GM12878 (cell line): ENCODE measurements around the gene PHF20. TPM values are rescaled to one million over a fixed set of nuclear protein-coding genes. Genes with fewer than 3 reads are reported as not detected.

ENCODE experiments used
- BACH1 ChIP-seq: fragments of 450-650 bp; IDR thresholded peaks from 2 replicates; pipeline ENCODE4 v1.6.1; 2017; ENCODE audit warnings: mild to moderate bottlenecking, borderline replicate concordance
- CHD1 ChIP-seq: IDR thresholded peaks from 2 replicates; pipeline ENCODE4 v1.6.1; 2012; ENCODE audit warnings: low read depth, low read length, improper control_type of control experiment
- DPF2 ChIP-seq: fragments of 450-650 bp; IDR thresholded peaks from 2 replicates; pipeline ENCODE4 v1.6.1; 2017; ENCODE audit warnings: mild to moderate bottlenecking
- EGR1 ChIP-seq, 2 experiments: IDR thresholded peaks; 1 replicate in 1 of 2; 2 replicates in 1 of 2; pipeline ENCODE4 v1.6.1; 2011 to 2012; ENCODE audit warnings: low read depth in 2 of 2, low read length in 2 of 2, borderline replicate concordance in 1 of 2, mild to moderate bottlenecking in 1 of 2, moderate library complexity in 1 of 2
- EP300 ChIP-seq, 2 experiments: fragments of 150-350 bp in 1 of 2; IDR thresholded peaks; 2 replicates each; pipeline ENCODE4 v1.6.1; 2011 to 2012; ENCODE audit warnings: low read depth in 2 of 2, low read length in 2 of 2, borderline replicate concordance in 1 of 2, improper control_type of control experiment in 1 of 2, inconsistent platforms in 1 of 2; ENCODE audit not compliant: control insufficient read depth in 1 of 2
- ESRRA ChIP-seq: IDR thresholded peaks from 2 replicates; pipeline ENCODE4 v1.6.1; 2012; ENCODE audit warnings: mild to moderate bottlenecking, low read length, improper control_type of control experiment
- ETV6 ChIP-seq, 2 experiments: fragments of 450-650 bp in 1 of 2; IDR thresholded peaks in 1 of 2; conservative IDR thresholded peaks in 1 of 2; 2 replicates each; pipeline ENCODE4 v1.6.1; 2014; ENCODE audit warnings: antibody characterized with exemption in 1 of 2, borderline replicate concordance in 1 of 2, low read depth in 1 of 2, mild to moderate bottlenecking in 1 of 2, moderate library complexity in 1 of 2
- EZH2 ChIP-seq: IDR thresholded peaks from 2 replicates; pipeline ENCODE4 v1.6.1; 2012; ENCODE audit warnings: low read depth, mild to moderate bottlenecking, control low read depth, inconsistent platforms, low read length, borderline replicate concordance; ENCODE audit not compliant: control insufficient read depth
- FOXK2 ChIP-seq: fragments of 450-650 bp; IDR thresholded peaks from 2 replicates; pipeline ENCODE4 v1.6.1; 2017; ENCODE audit warnings: mild to moderate bottlenecking, moderate library complexity
- IKZF1 ChIP-seq: fragments of 450-650 bp; conservative IDR thresholded peaks from 2 replicates; pipeline ENCODE4 v1.6.1; 2017; ENCODE audit warnings: antibody characterized with exemption, mild to moderate bottlenecking
- IRF3 ChIP-seq: fragments of 450-650 bp; IDR thresholded peaks from 2 replicates; pipeline ENCODE4 v1.6.1; 2014; ENCODE audit warnings: mild to moderate bottlenecking
- KDM1A ChIP-seq: fragments of 200-600 bp; sonication (generic); IDR thresholded peaks from 2 replicates; pipeline ENCODE4 v1.6.1; 2016; ENCODE audit warnings: borderline replicate concordance
- KLF5 ChIP-seq: fragments of 450-650 bp; IDR thresholded peaks from 2 replicates; pipeline ENCODE4 v1.6.1; 2014; ENCODE audit warnings: mild to moderate bottlenecking; ENCODE audit not compliant: partially characterized antibody
- MEF2A ChIP-seq: IDR thresholded peaks from 2 replicates; pipeline ENCODE4 v1.6.1; 2011; ENCODE audit warnings: low read depth, mild to moderate bottlenecking, low read length, moderate library complexity; ENCODE audit not compliant: insufficient read depth
- MEF2B ChIP-seq: fragments of 450-650 bp; IDR thresholded peaks from 2 replicates; pipeline ENCODE4 v1.6.1; 2018; ENCODE audit warnings: mild to moderate bottlenecking, moderate library complexity; ENCODE audit not compliant: partially characterized antibody, poor library complexity, severe bottlenecking
- MTA2 ChIP-seq: fragments of 450-650 bp; IDR thresholded peaks from 2 replicates; pipeline ENCODE4 v1.6.1; 2016; ENCODE audit warnings: low read depth, mild to moderate bottlenecking, moderate library complexity
- MXI1 ChIP-seq: fragments of 150-350 bp; IDR thresholded peaks from 2 replicates; pipeline ENCODE4 v1.6.1; 2011; ENCODE audit warnings: low read depth, mild to moderate bottlenecking, inconsistent platforms, low read length, improper control_type of control experiment
- NFXL1 ChIP-seq: fragments of 450-650 bp; IDR thresholded peaks from 2 replicates; pipeline ENCODE4 v1.6.1; 2017; ENCODE audit warnings: antibody characterized with exemption, mild to moderate bottlenecking, borderline replicate concordance
- NR2C2 ChIP-seq: IDR thresholded peaks from 2 replicates; pipeline ENCODE4 v1.6.1; 2011; ENCODE audit warnings: borderline replicate concordance, low read depth; ENCODE audit not compliant: control insufficient read depth, insufficient read length
- POLR2A ChIP-seq: IDR thresholded peaks from 2 replicates; pipeline ENCODE4 v1.6.1; 2011; ENCODE audit warnings: low read depth, mild to moderate bottlenecking, low read length
- RAD21 ChIP-seq: IDR thresholded peaks from 2 replicates; pipeline ENCODE4 v1.6.1; 2011; ENCODE audit warnings: mild to moderate bottlenecking, low read depth, low read length, moderate library complexity; ENCODE audit not compliant: insufficient read depth
- RUNX3 ChIP-seq: IDR thresholded peaks from 2 replicates; pipeline ENCODE4 v1.6.1; 2012; ENCODE audit warnings: low read length, inconsistent platforms
- SMAD5 ChIP-seq: IDR thresholded peaks from 2 replicates; pipeline ENCODE4 v1.6.1; 2016; ENCODE audit warnings: antibody characterized with exemption, low read depth
- STAT1 ChIP-seq: fragments of 450-650 bp; conservative IDR thresholded peaks from 2 replicates; pipeline ENCODE4 v1.6.1; 2014; ENCODE audit warnings: antibody characterized with exemption, mild to moderate bottlenecking
- SUZ12 ChIP-seq: fragments of 200-600 bp; sonication (generic); IDR thresholded peaks from one replicate; pipeline ENCODE4 v1.6.1; 2018; ENCODE audit warnings: antibody characterized with exemption, mild to moderate bottlenecking; ENCODE audit not compliant: unreplicated experiment
- ZBTB33 ChIP-seq: fragments of 450-650 bp; IDR thresholded peaks from 2 replicates; pipeline ENCODE4 v1.6.1; 2017; ENCODE audit warnings: mild to moderate bottlenecking
- ZSCAN29 ChIP-seq: fragments of 450-650 bp; IDR thresholded peaks from 2 replicates; pipeline ENCODE4 v1.6.1; 2017; ENCODE audit warnings: mild to moderate bottlenecking, moderate library complexity
- ZZZ3 ChIP-seq: IDR thresholded peaks from 2 replicates; pipeline ENCODE4 v1.6.1; 2011; ENCODE audit warnings: low read depth; ENCODE audit not compliant: control insufficient read depth, insufficient read length
- polyA plus RNA-seq, 11 experiments: library from polyadenylated mRNA; depleted of rRNA in 4 of 11; unstranded in 6 of 11; stranded (reverse) in 5 of 11; fragments of >200 nt; fragmentation: Nextera tagmentation in 4 of 11; fragmentation: Illumina TruSeq in 1 of 11; extraction: Ambion mirVana in 4 of 11; extraction: Trizol in 1 of 11; gene quantifications; 1 replicate in 1 of 11; 2 replicates in 10 of 11; pipeline versions ENCODE4 v1.2.1 to v1.2.3, GENCODE V29; 2011 to 2016; ENCODE audit warnings: inconsistent platforms in 2 of 11, missing spikeins in 2 of 11, low read depth in 1 of 11
- total RNA-seq, 4 experiments: library from RNA; depleted of rRNA in 3 of 4; stranded (reverse); fragments of >200 nt in 3 of 4; fragmentation: Illumina TruSeq in 1 of 4; extraction: Trizol in 1 of 4; gene quantifications; 2 replicates each; pipeline versions ENCODE4 v1.2.1 to v1.2.3, GENCODE V29; 2013 to 2021

The PHF20 gene
- total and polyA plus RNA-seq, 10 of the 15 experiments (the other 5 are each of a cell fraction or from before 2014, with no cell fraction given) = 31.6 to 91.2 (median 46.8) TPM

GRCh38 chr20:35954200-35954906 lies 182.5 kb downstream of the PHF20 start, which contains the start of gene SCAND1 (continued):
- TF ChIP-seq SUZ12 = no peak
- peak; percentile 94 for TF ChIP-seq MXI1
- TF ChIP-seq POLR2A = peak; percentile 95
- TF ChIP-seq IRF3 = no peak
- TF ChIP-seq DPF2 = peak; percentile 22; the same call in 1 of the 2 replicates
- no peak for TF ChIP-seq EZH2
- TF ChIP-seq ZZZ3 = no peak
- peak; percentile 45 for TF ChIP-seq BACH1
- no peak for TF ChIP-seq STAT1
- TF ChIP-seq FOXK2 = peak; percentile 65
- peak; percentile 20; the same call in 1 of the 2 replicates for TF ChIP-seq RAD21
- TF ChIP-seq IKZF1 = peak; percentile 94
- peak; percentile 77 for TF ChIP-seq KLF5
- TF ChIP-seq CHD1 = no peak
- TF ChIP-seq ESRRA = peak; percentile 85; the same call in 1 of the 2 replicates
- TF ChIP-seq ETV6 (conservative IDR thresholded peaks at IDR 0.05 in 1 of 2, IDR thresholded peaks at IDR 0.05 in 1 of 2; ENCODE audit: borderline replicate concordance in 1 of 2, low read depth in 1 of 2) = peak in 1 of 2 experiments; percentile 96; a peak in 2 of 4 replicates
- peak; percentile 28 for TF ChIP-seq MEF2B
- no peak for TF ChIP-seq MTA2
- no peak for TF ChIP-seq KDM1A
- TF ChIP-seq SMAD5 = peak; percentile 90
- TF ChIP-seq NFXL1 = no peak
- TF ChIP-seq EP300 (IDR thresholded peaks at IDR 0.05; ENCODE audit: borderline replicate concordance in 1 of 2, control insufficient read depth in 1 of 2, low read depth in 2 of 2, low read length in 2 of 2) = peak in 1 of 2 experiments; percentile 52; a peak in 1 of 4 replicates
- TF ChIP-seq ZSCAN29 = 0 out of 2 replicates have a peak, but pooled peaks have one; percentile 52
- TF ChIP-seq RUNX3 = peak; percentile 73
- no peak for TF ChIP-seq ZBTB33
- TF ChIP-seq MEF2A = peak; percentile 89
- TF ChIP-seq NR2C2 = no peak
- peak in 1 of 2 experiments; percentile 74; a peak in 2 of 3 replicates for TF ChIP-seq EGR1 (IDR thresholded peaks at IDR 0.05; ENCODE audit: borderline replicate concordance in 1 of 2, low read depth in 2 of 2, low read length in 2 of 2)
